Measurements from ENCODE around the gene WDR90.

The WDR90 gene

DNA sequence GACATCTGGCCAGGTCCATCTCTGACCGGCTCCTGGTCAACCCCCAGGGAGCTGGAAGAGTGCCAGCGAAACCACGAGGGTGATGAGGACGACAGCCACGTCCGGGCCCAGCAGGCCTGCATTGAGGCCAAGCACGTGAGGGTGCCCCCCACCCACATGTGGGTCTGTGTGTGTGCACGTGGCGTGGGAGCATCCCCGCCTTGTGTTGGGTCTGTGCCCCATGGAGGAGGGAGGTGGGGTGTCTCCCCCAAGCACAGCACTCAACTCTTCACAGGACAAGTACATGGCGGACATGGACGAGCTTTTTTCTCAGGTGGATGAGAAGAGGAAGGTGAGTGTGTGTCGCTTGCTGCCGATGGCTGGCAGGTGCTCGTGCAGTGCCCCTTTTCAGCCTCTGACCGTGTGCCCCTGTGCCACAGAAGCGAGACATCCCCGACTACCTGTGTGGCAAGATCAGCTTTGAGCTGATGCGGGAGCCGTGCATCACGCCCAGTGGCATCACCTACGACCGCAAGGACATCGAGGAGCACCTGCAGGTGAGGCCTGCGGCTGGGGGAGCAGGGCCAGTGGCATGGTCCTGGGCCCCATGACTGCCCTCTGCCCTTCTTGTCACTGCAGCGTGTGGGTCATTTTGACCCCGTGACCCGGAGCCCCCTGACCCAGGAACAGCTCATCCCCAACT is 32.7 kb downstream of the WDR90 start:
- TF ChIP-seq CTCF (IDR thresholded peaks at IDR 0.05; ENCODE audit: insufficient read depth, low read depth, low read length, missing control alignments) = no peak
- no peak for DNase-seq (ENCODE audit: low read depth)
- H3K4me3 ChIP-seq (ENCODE audit: low read length) = peak overlapping the region; percentile 84

- no peak for DNase-seq (ENCODE audit: low read depth)
- H3K4me3 ChIP-seq (ENCODE audit: low read length) = peak overlapping the region; percentile 57
- TF ChIP-seq CTCF (IDR thresholded peaks at IDR 0.05; ENCODE audit: insufficient read depth, low read depth, low read length, missing control alignments) = no peak
These were observed 33.6 kb downstream of the WDR90 start for GRCh38 chr16:682493-683395.

DNA sequence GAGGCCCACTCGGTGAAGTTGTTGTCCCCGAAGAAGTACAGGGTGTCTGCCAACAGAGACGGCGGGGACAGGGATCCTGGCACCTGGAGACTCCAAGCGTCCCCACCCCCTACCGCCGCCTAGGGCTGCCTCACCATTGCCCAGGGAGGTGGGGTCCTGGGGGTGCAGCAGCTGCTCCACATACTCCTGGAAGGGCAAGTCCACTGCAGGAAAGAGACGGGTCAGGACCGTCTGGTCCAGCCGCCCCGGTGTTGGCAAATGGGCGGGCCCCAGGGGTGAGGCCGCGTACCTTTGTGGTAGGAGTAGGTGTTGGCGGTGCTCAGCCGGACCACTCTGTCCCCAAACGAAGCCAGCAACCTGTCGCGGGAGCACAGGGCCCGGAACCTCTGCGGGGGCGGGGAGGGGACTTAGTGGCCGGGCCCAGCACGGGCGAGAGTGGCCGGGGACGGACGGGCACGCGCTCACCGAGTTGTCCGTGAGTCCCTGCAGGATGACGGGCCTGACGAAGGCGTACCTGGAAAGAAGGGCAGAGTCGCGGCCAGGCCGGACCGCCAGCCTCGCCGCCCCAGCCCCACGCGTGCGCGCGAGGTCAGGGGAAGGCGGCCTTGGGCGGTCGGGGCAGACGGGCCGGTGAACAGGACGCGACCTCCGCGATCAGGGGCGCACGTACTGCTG is 34.4 kb downstream of the WDR90 start:
- DNase-seq (ENCODE audit: low read depth) = no peak
- TF ChIP-seq CTCF (IDR thresholded peaks at IDR 0.05; ENCODE audit: insufficient read depth, low read depth, low read length, missing control alignments) = no peak
- peak overlapping the region; percentile 57 for H3K4me3 ChIP-seq (ENCODE audit: low read length)

- H3K4me3 ChIP-seq (ENCODE audit: low read length) = peak within 1 kb of the TSS; percentile 57
- DNase-seq (ENCODE audit: low read depth) = peak; percentile 98
- no peak for TF ChIP-seq CTCF (IDR thresholded peaks at IDR 0.05; ENCODE audit: insufficient read depth, low read depth, low read length, missing control alignments)
These were observed 35.1 kb downstream of the WDR90 start, which contains the start of gene JMJD8 for GRCh38 chr16:684071-684794. JMJD8 (minus strand) TSS chr16:684334; CDS start chr16:684319, 15 bp downstream.

DNA sequence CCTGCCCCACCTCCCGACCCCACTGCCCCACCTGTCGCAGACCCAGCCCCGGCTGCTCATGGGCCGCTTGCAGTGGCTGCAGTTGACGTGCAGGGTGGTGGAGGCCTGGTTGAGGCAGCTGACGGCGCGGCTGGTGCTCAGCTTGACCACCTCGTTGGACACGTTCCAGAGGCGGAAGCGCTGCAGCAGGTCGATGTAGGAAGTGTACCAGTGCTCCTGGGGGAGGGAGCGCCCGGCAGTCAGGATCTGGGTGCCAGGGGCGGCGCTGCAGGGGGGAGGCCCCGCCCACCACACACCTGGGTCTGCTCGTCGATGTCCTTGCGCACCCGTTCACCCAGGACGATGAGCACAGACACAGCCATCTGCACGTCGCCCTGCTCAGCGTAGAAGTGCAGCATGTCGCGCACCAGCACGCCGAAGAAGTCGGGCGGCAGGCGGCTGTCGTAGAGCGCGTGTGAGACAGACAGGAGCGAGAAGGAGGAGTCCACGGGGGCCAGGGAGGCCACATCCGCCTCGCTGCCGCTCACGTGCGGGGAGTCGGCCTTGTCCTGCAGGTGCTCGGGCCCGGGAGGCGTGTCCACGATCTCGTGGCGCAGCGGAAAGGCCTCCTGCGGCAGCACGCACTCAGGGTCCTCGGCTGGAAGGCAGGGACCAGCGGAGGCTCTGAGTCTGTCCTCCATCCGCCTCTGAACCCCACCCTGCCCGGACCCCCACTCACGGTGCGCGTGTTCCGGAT is 36.0 kb downstream of the WDR90 start:
- peak overlapping the region; percentile 57 for H3K4me3 ChIP-seq (ENCODE audit: low read length)
- DNase-seq (ENCODE audit: low read depth) = no peak
- TF ChIP-seq CTCF (IDR thresholded peaks at IDR 0.05; ENCODE audit: insufficient read depth, low read depth, low read length, missing control alignments) = no peak

- peak; percentile 49 for DNase-seq (ENCODE audit: low read depth)
- H3K4me3 ChIP-seq (ENCODE audit: low read length) = no peak overlapping the region
- TF ChIP-seq CTCF (IDR thresholded peaks at IDR 0.05; ENCODE audit: insufficient read depth, low read depth, low read length, missing control alignments) = peak; percentile 49
These were observed 36.8 kb downstream of the WDR90 start for GRCh38 chr16:685967-686366.

All from epithelial cell of esophagus (primary cell).